Loucy (cell line): ENCODE data around the gene INF2.

Experiments
- EZH2phosphoT487 ChIP-seq: fragments of 200-600 bp; IDR thresholded peaks from 2 replicates; pipeline ENCODE4 v1.6.1; 2018; ENCODE audit warnings: antibody characterized with exemption, mild to moderate bottlenecking, moderate library complexity, borderline replicate concordance
- TF ChIP-seq, protein P1 (sequence below): fragments of 200-600 bp; sonication (generic); conservative IDR thresholded peaks from 2 replicates; pipeline ENCODE4 v1.5.1; 2014; ENCODE audit warnings: mild to moderate bottlenecking, antibody characterized with exemption, low read length

- TF ChIP-seq, protein P1, sequence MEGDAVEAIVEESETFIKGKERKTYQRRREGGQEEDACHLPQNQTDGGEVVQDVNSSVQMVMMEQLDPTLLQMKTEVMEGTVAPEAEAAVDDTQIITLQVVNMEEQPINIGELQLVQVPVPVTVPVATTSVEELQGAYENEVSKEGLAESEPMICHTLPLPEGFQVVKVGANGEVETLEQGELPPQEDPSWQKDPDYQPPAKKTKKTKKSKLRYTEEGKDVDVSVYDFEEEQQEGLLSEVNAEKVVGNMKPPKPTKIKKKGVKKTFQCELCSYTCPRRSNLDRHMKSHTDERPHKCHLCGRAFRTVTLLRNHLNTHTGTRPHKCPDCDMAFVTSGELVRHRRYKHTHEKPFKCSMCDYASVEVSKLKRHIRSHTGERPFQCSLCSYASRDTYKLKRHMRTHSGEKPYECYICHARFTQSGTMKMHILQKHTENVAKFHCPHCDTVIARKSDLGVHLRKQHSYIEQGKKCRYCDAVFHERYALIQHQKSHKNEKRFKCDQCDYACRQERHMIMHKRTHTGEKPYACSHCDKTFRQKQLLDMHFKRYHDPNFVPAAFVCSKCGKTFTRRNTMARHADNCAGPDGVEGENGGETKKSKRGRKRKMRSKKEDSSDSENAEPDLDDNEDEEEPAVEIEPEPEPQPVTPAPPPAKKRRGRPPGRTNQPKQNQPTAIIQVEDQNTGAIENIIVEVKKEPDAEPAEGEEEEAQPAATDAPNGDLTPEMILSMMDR, result no peak
- TF ChIP-seq EZH2phosphoT487, result no peak
These were observed 43.0 kb downstream of the INF2 start for GRCh38 chr14:104732355-104732804.
